Kidney (tissue), 14 donors: ENCODE data around the gene PDIK1L. TPM values are rescaled to one million over a fixed set of nuclear protein-coding genes. Genes with fewer than 3 reads are reported as not detected.

Experiments used
- DNase-seq, 5 donors: peaks; one replicate each; pipeline ENCODE4 v3.0.0-alpha.2; 2013 to 2020
- FAIRE-seq: peaks from 2 replicates; lab custom pipeline; 2012; peaks lifted over from hg19 to GRCh38; lab: Jason Lieb, UNC
- H3K27ac ChIP-seq, 2 donors: one replicate each; pipeline ENCODE4 v1.7.0; 2013; ENCODE audit warnings: low read depth in 2 of 2, low read length in 2 of 2, inconsistent platforms in 1 of 2
- H3K27me3 ChIP-seq: one replicate; pipeline ENCODE4 v1.7.1; 2013; ENCODE audit warnings: low read length, inconsistent platforms; ENCODE audit not compliant: control insufficient read depth, insufficient read depth
- H3K36me3 ChIP-seq, 3 donors: one replicate each; pipeline versions ENCODE4 v1.7.0 to v1.7.1; 2013; ENCODE audit warnings: low read length in 3 of 3, control low read depth in 1 of 3, inconsistent platforms in 1 of 3; ENCODE audit not compliant: insufficient read depth in 3 of 3, control insufficient read depth in 2 of 3
- H3K4me1 ChIP-seq, 3 donors: one replicate each; pipeline versions ENCODE4 v1.7.0 to v1.7.1; 2013; ENCODE audit warnings: low read length in 3 of 3, inconsistent platforms in 1 of 3, low read depth in 1 of 3; ENCODE audit not compliant: control insufficient read depth in 2 of 3, insufficient read depth in 2 of 3
- H3K4me3 ChIP-seq, 3 donors: one replicate each; pipeline versions ENCODE4 v1.7.0 to v1.8.1; 2013; ENCODE audit warnings: low read length in 3 of 3, control low read depth in 1 of 3, inconsistent platforms in 1 of 3
- H3K9ac ChIP-seq, 3 donors: one replicate each; pipeline versions ENCODE4 v1.7.0 to v1.7.1; 2013; ENCODE audit warnings: low read length in 3 of 3, control low read depth in 1 of 3, inconsistent platforms in 1 of 3
- H3K9me3 ChIP-seq, 3 donors: one replicate each; pipeline versions ENCODE4 v1.7.0 to v1.7.1; 2013; ENCODE audit warnings: low read length in 3 of 3, control low read depth in 1 of 3, inconsistent platforms in 1 of 3; ENCODE audit not compliant: control insufficient read depth in 2 of 3, insufficient read depth in 1 of 3
- CTCF ChIP-seq: IDR thresholded peaks from 3 replicates; pipeline ENCODE4 v1.5.1; 2012; ENCODE audit warnings: mild to moderate bottlenecking, moderate library complexity, borderline replicate concordance; ENCODE audit not compliant: insufficient read depth; ENCODE audit errors: extremely low read depth
- intact Hi-C: fragments of 100-400 bp; cut with DNase I; formaldehyde crosslinking; loops from one replicate; pipeline ENCODE4 v1.11.1; 2022
- polyA plus RNA-seq: library from polyadenylated mRNA; stranded (reverse); fragments of 350-450 nt; fragmentation: Illumina TruSeq; extraction: RNeasy Lipid Tissue Mini Kit (QIAGEN cat#74804); gene quantifications from one replicate; pipeline ENCODE4 v1.2.3, GENCODE V29; 2014; ENCODE audit warnings: low read depth, low replicate concordance; ENCODE audit not compliant: insufficient read depth
- total RNA-seq: library from RNA; stranded (reverse); fragmentation: NEBNext Ultra II Directional; extraction: Animal tissue kit (Norgen Biotek cat#: 25700); gene quantifications from one replicate; pipeline ENCODE4 v1.2.1, GENCODE V29; 2021
- donor health status: control.
- donor health status: control.
- donor health status: control.
- donor health status: control.
- donor health status: control.
- donor health status: DM: yes; HTN: yes; CAD: no.
- donor health status: Normal renal cell carcinoma (clear cell type).

Gene PDIK1L
- total and polyA plus RNA-seq, 2 donors from 2014 or later, result 3.7 to 13.9 TPM

GRCh38 chr1:26075421-26076144, 36.0 kb upstream of the PDIK1L start:
- H3K27me3 ChIP-seq, result peaks cover 3% of the 10 kb centered on the region
- no peaks in the 10 kb centered on the region for H3K9me3 ChIP-seq
- intact Hi-C loops, result no loop called here
- no peak for TF ChIP-seq CTCF
- no peak for DNase-seq
- H3K36me3 ChIP-seq, result no peaks in the 10 kb centered on the region
- H3K4me3 ChIP-seq, result no peak overlapping the region
- no peak overlapping the region for H3K27ac ChIP-seq
- FAIRE-seq, result no peak
- H3K4me1 ChIP-seq, result peaks cover 0 to 3% (median 0%) of the 10 kb centered on the region in 3 donors
- no peak overlapping the region for H3K9ac ChIP-seq

- TF ChIP-seq CTCF, result no peak
- Histone ChIP-seq H3K27ac (no peak overlapping the region), H3K36me3 (no peaks in the 10 kb centered on the region), H3K9ac (no peak overlapping the region), H3K9me3 (no peaks in the 10 kb centered on the region), H3K27me3 (peaks cover 3% of the 10 kb centered on the region), H3K4me1 (peaks cover 0 to 2% (median 0%) of the 10 kb centered on the region in 3 donors), H3K4me3 (no peak overlapping the region)
- DNase-seq (no peak), FAIRE-seq (no peak)
- intact Hi-C loops, result no loop called here
These were observed 34.1 kb upstream of the PDIK1L start for GRCh38 chr1:26077524-26077923.

DNA sequence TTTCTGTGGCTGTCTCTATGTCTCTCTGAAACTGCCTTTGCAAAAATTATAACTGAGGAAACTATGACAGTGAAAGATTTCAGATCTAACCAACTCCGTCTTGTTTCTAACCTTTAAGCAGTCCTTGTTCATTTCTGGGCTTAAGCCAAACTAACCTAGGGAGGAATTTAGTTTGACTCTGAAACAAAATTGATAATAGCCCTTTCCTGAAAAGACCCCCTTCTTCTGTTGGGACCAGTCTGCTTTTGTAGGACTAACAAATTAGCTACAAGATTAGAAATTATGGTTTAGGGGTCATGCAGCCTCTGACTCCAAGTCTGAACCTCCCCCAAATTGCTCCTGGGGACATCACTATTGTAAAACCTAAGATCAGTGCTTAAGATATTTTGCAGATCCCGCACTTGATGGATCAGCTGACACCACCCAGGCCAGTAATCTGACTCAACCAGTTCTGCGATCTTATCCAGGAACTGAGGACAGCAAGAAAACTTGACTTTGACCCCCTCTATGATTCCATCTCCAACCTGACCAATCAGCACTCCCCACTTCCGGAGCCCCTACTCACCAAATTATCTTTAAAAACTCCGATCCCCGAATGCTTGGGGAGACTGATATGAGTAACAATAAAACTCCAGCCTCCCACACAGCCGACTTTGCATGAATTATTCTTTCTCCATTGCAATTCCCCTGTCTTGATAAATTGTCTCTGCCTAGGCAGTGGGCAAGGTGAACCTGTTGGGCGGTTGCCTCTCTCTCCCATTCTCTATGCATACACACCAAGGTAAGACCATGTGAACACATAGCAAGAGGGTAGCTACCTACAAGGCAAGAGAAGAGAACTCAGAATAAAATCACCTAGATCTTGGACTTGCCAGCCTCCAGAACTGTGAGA, 33.1 kb upstream of the PDIK1L start:
- TF ChIP-seq CTCF, result no peak
- Histone ChIP-seq H3K36me3 (no peaks in the 10 kb centered on the region), H3K27me3 (no peaks in the 10 kb centered on the region), H3K9me3 (no peaks in the 10 kb centered on the region), H3K9ac (no peak overlapping the region), H3K4me1 (peaks cover 0 to 2% (median 0%) of the 10 kb centered on the region in 3 donors), H3K4me3 (no peak overlapping the region), H3K27ac (no peak overlapping the region)
- no peak for FAIRE-seq
- no peak for DNase-seq
- intact Hi-C loops, result no loop called here
